ENCODE measurements around the gene RAP1GAP. TPM values are rescaled to one million over a fixed set of nuclear protein-coding genes. Genes with fewer than 3 reads are reported as not detected.

Gene RAP1GAP
- total RNA-seq (10 to 100 TPM; 17.1 to 37.1 TPM), polyA plus RNA-seq (ENCODE audit: insufficient read length in 2 of 2) (100 to 1,000 TPM in 1 of 2 donors, 10 to 100 TPM in 1; 96.3 to 103 TPM)
- long read RNA-seq, donor 1, partial matches to known transcripts = 0 of 5 reads
- long read RNA-seq, donor 1, other reads (novel, unspliced or antisense) = 0 of 5 reads
- long read RNA-seq, donor 2 = 0 reads
- long read RNA-seq, donor 3, partial matches to known transcripts = 0 of 2 reads
- long read RNA-seq, donor 3, other reads (novel, unspliced or antisense) = 0 of 2 reads
- long read RNA-seq, donor 4, partial matches to known transcripts = 0 of 2 reads
- long read RNA-seq, donor 4, other reads (novel, unspliced or antisense) = 0 of 2 reads

DNA sequence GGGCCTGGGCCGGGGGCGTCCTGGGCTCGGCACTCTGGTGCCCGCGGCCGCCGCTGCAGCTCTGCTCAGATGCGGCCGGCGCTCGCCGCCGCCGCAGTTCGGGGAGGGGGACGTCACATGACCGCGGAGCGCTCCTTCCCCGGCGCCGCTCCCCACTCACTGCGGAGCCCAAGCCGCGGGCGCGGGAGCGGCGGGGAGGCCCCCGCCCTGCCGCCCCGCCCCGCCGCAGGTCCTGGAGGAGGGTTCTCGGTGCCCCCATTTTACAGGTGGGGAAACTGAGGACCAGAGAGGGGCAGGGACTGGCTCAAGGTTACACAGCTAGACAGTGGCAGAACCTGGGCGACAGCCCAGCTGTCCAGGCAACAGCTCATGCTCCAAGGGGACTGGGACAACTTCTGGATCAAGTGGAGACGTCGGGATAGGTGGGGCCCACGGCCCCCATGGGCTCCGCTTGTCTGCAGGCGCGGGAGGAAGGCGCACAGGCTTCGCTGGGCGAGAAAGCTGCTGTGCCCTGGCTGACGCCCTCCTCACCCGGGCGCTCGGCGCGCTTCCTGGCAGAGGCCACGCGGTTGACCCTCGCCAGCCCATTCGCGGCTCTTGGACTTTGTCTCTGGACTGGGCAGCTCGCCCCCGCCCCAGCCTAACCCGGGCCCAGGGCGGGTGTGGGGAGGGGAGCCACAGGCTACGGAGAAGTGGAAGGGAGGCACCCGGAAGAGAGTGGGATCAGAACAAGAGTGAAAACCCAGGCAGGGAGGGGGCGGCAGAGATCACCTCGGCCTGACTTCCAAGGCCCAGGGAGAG is at the start of gene RAP1GAP:
RAP1GAP (minus strand) TSS at position 100 of the 801 bp plus-strand sequence. CDS start 49,325 bp downstream, outside the sequence.
- H3K4me3 ChIP-seq (ENCODE audit: low read depth, low read length) = peak within 1 kb of the TSS; percentile 50
- no peak within 1 kb of the TSS for H3K27ac ChIP-seq (ENCODE audit: low read depth, low read length)
- H3K4me1 ChIP-seq (ENCODE audit: control insufficient read depth, insufficient read depth, low read length) = peaks cover 75% of the 10 kb centered on the region
- WGBS (ENCODE audit: insufficient coverage) = 1% methylated on average over 57 of the region's 64 CpGs
- H3K27me3 ChIP-seq (ENCODE audit: control insufficient read depth, insufficient read depth, low read length) = peaks cover 24% of the 10 kb centered on the region
- H3K9me3 ChIP-seq (ENCODE audit: control insufficient read depth, insufficient read depth, low read length) = no peaks in the 10 kb centered on the region
- DNase-seq (ENCODE audit: low read depth in 4 of 6, low spot score in 6 of 6) = peak in 2 of 6 donors; percentile 79 to 82
- H3K36me3 ChIP-seq (ENCODE audit: control insufficient read depth, insufficient read depth, low read length) = peaks cover 7% of the 10 kb centered on the region

DNA sequence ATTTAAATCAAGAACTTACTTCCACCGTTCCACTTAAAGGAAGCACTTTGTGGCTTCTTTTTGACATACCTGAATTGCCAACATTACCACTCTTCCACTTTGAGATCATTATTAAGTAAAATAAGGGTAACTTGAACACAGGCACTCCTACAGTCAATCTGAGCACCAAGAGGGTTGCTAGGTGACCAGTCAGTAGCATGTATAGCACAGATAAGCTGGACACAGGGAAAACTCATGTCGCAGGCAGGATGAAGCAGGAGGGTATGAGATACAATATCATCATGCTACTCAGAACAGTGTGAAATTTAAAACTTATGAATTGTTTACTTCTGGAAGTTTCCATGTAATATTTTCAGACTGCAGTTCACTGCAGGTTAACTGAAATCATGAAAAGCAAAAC is 47.0 kb upstream of the RAP1GAP start:
- no CpG with 5 or more reads among the region's 2 CpGs for WGBS (ENCODE audit: insufficient coverage)
- Histone ChIP-seq H3K36me3 (ENCODE audit: control insufficient read depth, insufficient read depth, low read length) (peaks cover 49% of the 10 kb centered on the region), H3K4me1 (ENCODE audit: control insufficient read depth, insufficient read depth, low read length) (no peaks in the 10 kb centered on the region), H3K9me3 (ENCODE audit: control insufficient read depth, insufficient read depth, low read length) (no peaks in the 10 kb centered on the region), H3K27ac (ENCODE audit: low read depth, low read length) (no peak overlapping the region), H3K27me3 (ENCODE audit: control insufficient read depth, insufficient read depth, low read length) (no peaks in the 10 kb centered on the region), H3K4me3 (ENCODE audit: low read depth, low read length) (no peak overlapping the region)
- DNase-seq (ENCODE audit: low read depth in 4 of 6, low spot score in 6 of 6) = no peak

DNA sequence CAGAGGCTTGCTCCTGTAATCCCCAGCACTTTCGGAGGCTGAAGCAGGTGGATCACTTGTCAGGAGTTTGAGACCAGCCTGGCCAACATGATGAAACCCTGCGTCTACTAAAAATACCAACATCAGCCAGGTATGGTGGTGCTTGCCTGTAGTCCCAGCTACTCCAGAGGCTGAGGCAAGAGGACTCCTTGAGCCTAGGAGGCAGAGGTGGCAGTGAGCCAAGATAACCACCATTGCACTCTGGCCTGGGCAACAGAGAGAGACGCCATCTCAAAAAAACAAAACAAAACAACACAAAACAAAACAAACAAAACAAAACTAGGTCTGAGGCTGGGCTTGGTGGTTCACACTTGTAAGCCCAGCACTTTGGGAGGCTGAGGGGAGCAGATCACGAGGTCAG is 38.7 kb upstream of the RAP1GAP start:
- WGBS (ENCODE audit: insufficient coverage) = 89% methylated on average over 3 of the region's 4 CpGs
- DNase-seq (ENCODE audit: low read depth in 4 of 6, low spot score in 6 of 6) = no peak
- Histone ChIP-seq H3K4me1 (ENCODE audit: control insufficient read depth, insufficient read depth, low read length) (no peaks in the 10 kb centered on the region), H3K27ac (ENCODE audit: low read depth, low read length) (no peak overlapping the region), H3K27me3 (ENCODE audit: control insufficient read depth, insufficient read depth, low read length) (no peaks in the 10 kb centered on the region), H3K9me3 (ENCODE audit: control insufficient read depth, insufficient read depth, low read length) (no peaks in the 10 kb centered on the region), H3K36me3 (ENCODE audit: control insufficient read depth, insufficient read depth, low read length) (peaks cover 15% of the 10 kb centered on the region), H3K4me3 (ENCODE audit: low read depth, low read length) (no peak overlapping the region)

DNA sequence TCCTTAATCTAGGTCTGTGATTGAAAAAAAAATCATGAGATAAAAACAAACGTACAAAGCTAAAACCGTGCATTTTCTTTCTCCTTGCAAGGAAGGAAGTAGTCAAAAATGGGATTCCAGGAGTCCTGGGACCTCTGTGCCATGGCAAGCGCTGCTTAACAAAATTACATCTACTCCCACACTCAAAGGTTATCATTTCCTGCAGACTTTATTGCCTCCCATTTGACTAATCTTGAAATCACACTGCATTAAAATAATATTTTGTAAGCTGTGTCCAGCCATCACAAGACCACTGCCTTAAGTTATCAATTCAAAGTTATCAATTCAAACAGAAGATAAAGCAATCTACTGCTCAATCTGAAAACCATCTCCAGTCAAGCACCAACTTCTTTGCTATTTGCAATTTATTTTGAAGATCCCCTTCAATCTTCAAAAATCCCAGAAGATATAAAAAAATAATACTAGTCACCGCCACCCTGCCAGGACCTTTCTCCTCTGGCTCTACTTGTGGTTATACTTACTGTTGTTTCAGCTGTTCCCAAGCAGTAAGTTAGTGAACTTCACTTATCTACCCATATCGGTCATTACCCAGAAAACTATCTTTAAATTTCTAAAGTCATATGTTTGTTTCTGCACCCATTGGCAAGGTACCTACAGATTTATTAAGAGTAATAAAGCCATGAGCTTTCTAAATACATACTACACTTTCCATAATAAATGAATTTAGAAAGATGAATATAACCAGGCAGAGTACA is 38.1 kb upstream of the RAP1GAP start:
- Histone ChIP-seq H3K4me3 (ENCODE audit: low read depth, low read length) (no peak overlapping the region), H3K36me3 (ENCODE audit: control insufficient read depth, insufficient read depth, low read length) (peaks cover 11% of the 10 kb centered on the region), H3K9me3 (ENCODE audit: control insufficient read depth, insufficient read depth, low read length) (no peaks in the 10 kb centered on the region), H3K4me1 (ENCODE audit: control insufficient read depth, insufficient read depth, low read length) (no peaks in the 10 kb centered on the region), H3K27ac (ENCODE audit: low read depth, low read length) (no peak overlapping the region), H3K27me3 (ENCODE audit: control insufficient read depth, insufficient read depth, low read length) (no peaks in the 10 kb centered on the region)
- no peak for DNase-seq (ENCODE audit: low read depth in 4 of 6, low spot score in 6 of 6)
- no CpG with 5 or more reads among the region's 5 CpGs for WGBS (ENCODE audit: insufficient coverage)

DNA sequence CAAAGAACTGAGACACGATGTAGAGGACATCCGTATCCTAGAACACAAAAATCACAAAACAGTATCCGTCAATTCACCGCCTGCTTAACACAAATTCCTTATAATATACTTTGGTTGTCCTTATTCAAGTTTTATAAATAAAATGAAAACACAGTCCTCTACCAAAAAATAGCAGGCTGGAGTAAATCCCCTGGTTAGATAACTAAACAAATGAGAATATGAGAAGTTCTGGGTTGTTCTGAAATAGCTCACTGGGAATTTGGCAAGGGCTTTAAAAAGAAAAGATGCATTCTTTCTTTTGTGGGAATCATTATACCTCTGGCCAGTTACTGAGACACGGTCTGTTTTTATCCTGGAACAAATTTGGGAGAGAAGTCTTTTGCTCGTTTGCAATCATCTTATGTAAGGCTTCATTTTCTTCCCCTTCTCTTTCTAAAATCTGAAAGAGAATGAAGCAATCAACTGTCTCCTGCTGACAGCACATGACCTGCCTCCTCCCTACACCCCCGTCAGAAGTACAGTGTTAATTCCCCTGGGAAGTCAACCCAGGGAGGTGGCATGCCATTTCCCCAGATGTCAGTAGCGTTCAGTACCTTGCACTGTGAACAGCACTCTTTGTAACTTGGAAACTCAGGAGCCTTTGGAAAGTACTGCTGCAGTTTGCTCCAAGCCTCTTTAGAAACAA is 37.1 kb upstream of the RAP1GAP start:
- peak in 2 of 6 donors; percentile 7 to 18 for DNase-seq (ENCODE audit: low read depth in 4 of 6, low spot score in 6 of 6)
- Histone ChIP-seq H3K27ac (ENCODE audit: low read depth, low read length) (no peak overlapping the region), H3K4me3 (ENCODE audit: low read depth, low read length) (no peak overlapping the region), H3K4me1 (ENCODE audit: control insufficient read depth, insufficient read depth, low read length) (no peaks in the 10 kb centered on the region), H3K9me3 (ENCODE audit: control insufficient read depth, insufficient read depth, low read length) (no peaks in the 10 kb centered on the region), H3K36me3 (ENCODE audit: control insufficient read depth, insufficient read depth, low read length) (peaks cover 12% of the 10 kb centered on the region), H3K27me3 (ENCODE audit: control insufficient read depth, insufficient read depth, low read length) (no peaks in the 10 kb centered on the region)
- 4% methylated on average over 2 of the region's 8 CpGs for WGBS (ENCODE audit: insufficient coverage)

DNA sequence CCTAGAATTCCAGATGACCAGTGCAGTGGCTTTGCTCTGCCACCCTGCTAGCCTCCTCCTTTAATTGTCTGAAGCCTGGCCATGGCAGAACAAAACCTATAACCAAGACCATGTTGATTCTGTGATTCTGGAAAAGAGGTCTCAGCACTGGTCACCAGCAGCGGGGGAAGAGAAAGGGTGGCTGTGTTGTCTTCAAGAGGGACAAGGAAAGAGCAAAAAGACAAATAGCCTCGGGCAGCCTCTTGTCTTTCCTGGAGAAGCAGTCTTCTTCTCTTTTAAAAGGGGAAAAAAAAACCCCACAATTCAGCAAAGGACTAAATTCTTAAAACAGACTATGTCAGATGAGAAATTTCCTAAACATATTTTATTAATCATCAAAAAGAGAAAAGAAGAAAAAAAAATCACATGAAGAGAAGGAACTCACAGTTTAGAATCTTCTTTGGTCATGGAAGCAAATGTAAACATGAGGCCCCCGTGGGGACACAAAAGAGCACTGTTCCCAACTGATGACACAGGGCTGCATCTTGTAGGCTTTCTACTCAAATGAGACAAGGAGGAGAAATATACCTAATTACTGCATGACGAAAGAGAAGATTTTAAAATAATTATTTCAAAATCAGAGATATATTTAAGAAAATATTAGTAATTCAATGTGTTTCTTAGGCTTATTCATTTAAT is 36.3 kb upstream of the RAP1GAP start:
- Histone ChIP-seq H3K27me3 (ENCODE audit: control insufficient read depth, insufficient read depth, low read length) (no peaks in the 10 kb centered on the region), H3K9me3 (ENCODE audit: control insufficient read depth, insufficient read depth, low read length) (no peaks in the 10 kb centered on the region), H3K4me1 (ENCODE audit: control insufficient read depth, insufficient read depth, low read length) (no peaks in the 10 kb centered on the region), H3K27ac (ENCODE audit: low read depth, low read length) (peak overlapping the region; percentile 81), H3K36me3 (ENCODE audit: control insufficient read depth, insufficient read depth, low read length) (peaks cover 20% of the 10 kb centered on the region), H3K4me3 (ENCODE audit: low read depth, low read length) (no peak overlapping the region)
- 40% methylated on average over 1 of the region's 4 CpGs for WGBS (ENCODE audit: insufficient coverage)
- peak in 2 of 6 donors; percentile 10 to 31 for DNase-seq (ENCODE audit: low read depth in 4 of 6, low spot score in 6 of 6)

DNA sequence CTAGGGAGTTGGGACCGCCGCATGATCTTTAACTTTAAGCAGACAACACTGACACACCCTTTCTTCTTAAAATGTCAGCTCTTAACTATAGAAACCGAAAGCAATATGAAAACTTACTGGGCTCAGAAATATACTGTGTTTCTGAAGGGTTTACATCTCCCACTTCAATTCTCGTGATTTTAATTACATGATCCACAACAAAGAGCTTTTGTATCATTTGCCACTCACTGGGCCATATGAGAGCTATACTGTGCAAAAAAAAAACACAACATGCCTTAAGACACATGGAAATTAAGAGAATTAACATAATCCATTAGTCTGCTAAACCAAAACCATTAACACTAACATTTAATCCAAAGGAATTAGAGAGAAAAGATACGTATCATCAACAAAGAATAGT is 35.0 kb upstream of the RAP1GAP start:
- DNase-seq (ENCODE audit: low read depth in 4 of 6, low spot score in 6 of 6) = no peak
- Histone ChIP-seq H3K4me3 (ENCODE audit: low read depth, low read length) (no peak overlapping the region), H3K27me3 (ENCODE audit: control insufficient read depth, insufficient read depth, low read length) (no peaks in the 10 kb centered on the region), H3K27ac (ENCODE audit: low read depth, low read length) (peak overlapping the region; percentile 81), H3K4me1 (ENCODE audit: control insufficient read depth, insufficient read depth, low read length) (no peaks in the 10 kb centered on the region), H3K36me3 (ENCODE audit: control insufficient read depth, insufficient read depth, low read length) (peaks cover 21% of the 10 kb centered on the region), H3K9me3 (ENCODE audit: control insufficient read depth, insufficient read depth, low read length) (no peaks in the 10 kb centered on the region)
- WGBS (ENCODE audit: insufficient coverage) = no CpG with 5 or more reads among the region's 5 CpGs

DNA sequence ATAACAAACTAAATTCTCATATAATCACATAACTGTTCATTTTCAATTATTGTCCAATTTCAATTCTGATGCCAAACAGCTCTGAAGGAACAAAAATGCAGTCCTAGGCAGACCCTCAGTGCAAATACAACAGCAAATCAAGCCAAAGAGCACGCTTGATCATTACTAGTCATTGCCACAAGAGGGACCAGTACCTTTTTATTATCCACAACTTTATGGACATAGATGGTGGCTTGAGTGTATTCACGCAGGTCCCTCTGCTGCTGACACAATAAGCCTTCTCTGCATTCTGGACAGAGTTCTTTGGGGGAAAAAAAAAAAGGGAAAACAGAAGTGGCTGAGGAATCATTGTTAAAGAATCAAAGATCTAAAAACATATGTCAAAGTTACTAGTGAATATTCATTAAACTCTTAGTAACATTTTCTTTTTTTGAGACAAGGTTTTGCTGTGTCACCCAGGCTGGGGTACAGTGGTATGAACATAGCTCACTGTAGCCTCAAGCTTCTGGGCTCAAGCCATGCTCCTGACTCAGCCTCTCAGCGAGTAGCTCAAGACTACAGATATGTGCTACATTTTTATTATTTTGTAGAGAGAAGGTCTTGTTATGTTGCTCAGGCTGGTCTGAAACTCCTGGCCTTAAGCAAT is 34.3 kb upstream of the RAP1GAP start:
- Histone ChIP-seq H3K27me3 (ENCODE audit: control insufficient read depth, insufficient read depth, low read length) (no peaks in the 10 kb centered on the region), H3K4me3 (ENCODE audit: low read depth, low read length) (no peak overlapping the region), H3K9me3 (ENCODE audit: control insufficient read depth, insufficient read depth, low read length) (no peaks in the 10 kb centered on the region), H3K4me1 (ENCODE audit: control insufficient read depth, insufficient read depth, low read length) (no peaks in the 10 kb centered on the region), H3K36me3 (ENCODE audit: control insufficient read depth, insufficient read depth, low read length) (peaks cover 26% of the 10 kb centered on the region), H3K27ac (ENCODE audit: low read depth, low read length) (peak overlapping the region; percentile 69)
- WGBS (ENCODE audit: insufficient coverage) = no CpG with 5 or more reads among the region's 3 CpGs
- DNase-seq (ENCODE audit: low read depth in 4 of 6, low spot score in 6 of 6) = peak in 3 of 6 donors; percentile 26 to 75 (median 48)
